ENCODE data around the gene CCDC136.

Gene CCDC136

GRCh38 chr7:128865996-128866877, 74.5 kb downstream of the CCDC136 start:
- DNase-seq: no peak

GRCh38 chr7:128867241-128867640, 75.5 kb downstream of the CCDC136 start:
- DNase-seq: no peak

- peak; percentile 72 for DNase-seq
These were observed 76.3 kb downstream of the CCDC136 start for GRCh38 chr7:128867842-128868623.

- no peak for DNase-seq
These were observed 76.9 kb downstream of the CCDC136 start for GRCh38 chr7:128868624-128869137.

GRCh38 chr7:128869138-128869943, 77.6 kb downstream of the CCDC136 start:
- no peak for DNase-seq

- no peak for DNase-seq
These were observed 78.1 kb downstream of the CCDC136 start for GRCh38 chr7:128869944-128870285.

GRCh38 chr7:128871050-128871449, 79.3 kb downstream of the CCDC136 start:
- no peak for DNase-seq

Measured in NCI-H2029 treated with DMSO at 0.1 percent for 48 hours (cell line).